ENCODE results near the gene GOT1. TPM values are rescaled to one million over a fixed set of nuclear protein-coding genes. Genes with fewer than 3 reads are reported as not detected.

Gene GOT1
- total RNA-seq, 1 experiment from 2014 or later: 32.6 TPM

DNA sequence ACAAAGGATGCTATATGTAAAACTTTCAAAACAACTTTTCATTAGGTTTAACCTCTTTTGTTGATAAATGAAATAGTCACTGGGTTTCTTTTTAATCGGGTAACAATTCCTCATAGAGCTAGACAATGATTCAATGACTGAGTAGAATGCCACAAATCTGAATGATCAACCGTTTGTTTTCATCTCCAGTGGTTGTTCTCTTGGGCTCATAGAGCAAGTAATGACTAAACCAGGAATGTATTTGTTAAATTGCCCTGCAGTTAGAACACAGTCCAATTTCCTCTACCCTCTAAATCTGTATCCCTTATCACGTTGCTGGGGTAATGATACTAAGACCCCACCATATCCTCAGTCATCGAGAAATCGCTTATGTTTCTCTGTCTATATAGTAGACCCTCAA is 61.3 kb downstream of the GOT1 start:
- Histone ChIP-seq H3K9me3 (ENCODE audit: low read length) (no peaks in the 10 kb centered on the region), H3K79me2 (ENCODE audit: low read length) (no peaks in the 10 kb centered on the region), H3F3A (ENCODE audit: low read length, unreplicated experiment) (no peaks in the 10 kb centered on the region), H3K4me2 (ENCODE audit: low read length) (no peak overlapping the region), H3K36me3 (ENCODE audit: low read depth, low read length) (no peaks in the 10 kb centered on the region), H3K27ac (ENCODE audit: low read length) (no peak overlapping the region), H3K4me1 (ENCODE audit: insufficient read depth, low read length) (peaks cover under 1% of the 10 kb centered on the region; the same call in 1 of the 2 replicates), H2AFZ (ENCODE audit: low read length) (no peak overlapping the region), H3K9me2 (replicated peaks; ENCODE audit: low read length) (no peaks in the 10 kb centered on the region), H3K27me3 (ENCODE audit: low read length) (no peaks in the 10 kb centered on the region), H4K20me1 (ENCODE audit: low read length) (no peaks in the 10 kb centered on the region), H3K9ac (ENCODE audit: low read length) (no peak overlapping the region), H3K4me3 (ENCODE audit: low read length) (no peak overlapping the region)
- POLR2A ChIA-PET (ENCODE audit: unreplicated experiment): no interaction called here
- intact Hi-C loops (cut with micrococcal nuclease): no loop called here
- CTCF ChIA-PET: no interaction called here
- no peak for TF ChIP-seq EZH2phosphoT487 (IDR thresholded peaks at IDR 0.05; ENCODE audit: borderline replicate concordance, low read length)
- TF ChIP-seq, protein P1, sequence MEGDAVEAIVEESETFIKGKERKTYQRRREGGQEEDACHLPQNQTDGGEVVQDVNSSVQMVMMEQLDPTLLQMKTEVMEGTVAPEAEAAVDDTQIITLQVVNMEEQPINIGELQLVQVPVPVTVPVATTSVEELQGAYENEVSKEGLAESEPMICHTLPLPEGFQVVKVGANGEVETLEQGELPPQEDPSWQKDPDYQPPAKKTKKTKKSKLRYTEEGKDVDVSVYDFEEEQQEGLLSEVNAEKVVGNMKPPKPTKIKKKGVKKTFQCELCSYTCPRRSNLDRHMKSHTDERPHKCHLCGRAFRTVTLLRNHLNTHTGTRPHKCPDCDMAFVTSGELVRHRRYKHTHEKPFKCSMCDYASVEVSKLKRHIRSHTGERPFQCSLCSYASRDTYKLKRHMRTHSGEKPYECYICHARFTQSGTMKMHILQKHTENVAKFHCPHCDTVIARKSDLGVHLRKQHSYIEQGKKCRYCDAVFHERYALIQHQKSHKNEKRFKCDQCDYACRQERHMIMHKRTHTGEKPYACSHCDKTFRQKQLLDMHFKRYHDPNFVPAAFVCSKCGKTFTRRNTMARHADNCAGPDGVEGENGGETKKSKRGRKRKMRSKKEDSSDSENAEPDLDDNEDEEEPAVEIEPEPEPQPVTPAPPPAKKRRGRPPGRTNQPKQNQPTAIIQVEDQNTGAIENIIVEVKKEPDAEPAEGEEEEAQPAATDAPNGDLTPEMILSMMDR (conservative IDR thresholded peaks at IDR 0.05; ENCODE audit: low read depth, low read length): no peak
- no peak for TF ChIP-seq EZH2 (IDR thresholded peaks at IDR 0.05; ENCODE audit: low read length, unreplicated experiment)
- DNase-seq (no peak), ATAC-seq (no peak)
- no TSS peak for BruUV-seq (replicated peaks)

DNA sequence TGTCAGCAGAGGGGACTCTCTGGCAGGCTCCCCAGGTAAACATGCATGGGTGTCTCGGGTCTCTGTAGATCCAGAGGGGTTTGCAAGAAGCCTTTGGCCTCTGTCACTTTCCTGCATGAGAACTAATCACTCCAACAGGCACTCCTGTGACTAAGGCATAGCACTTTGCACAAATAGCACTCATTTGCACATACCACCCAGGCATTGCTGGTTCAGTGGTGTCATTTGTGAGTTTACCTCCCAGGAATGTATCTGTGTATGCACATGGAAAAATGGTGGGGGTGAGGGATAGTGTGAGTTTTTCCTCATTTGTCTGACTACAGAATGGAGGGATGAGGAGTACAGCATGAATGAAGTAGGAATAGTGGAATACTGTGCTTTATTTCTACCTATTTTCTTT is 61.8 kb downstream of the GOT1 start:
- ChIA-PET POLR2A (ENCODE audit: unreplicated experiment) (no interaction called here), CTCF (no interaction called here)
- ATAC-seq (no peak), DNase-seq (no peak)
- BruUV-seq (replicated peaks): no TSS peak
- Histone ChIP-seq H3K27ac (ENCODE audit: low read length) (no peak overlapping the region), H3F3A (ENCODE audit: low read length, unreplicated experiment) (no peaks in the 10 kb centered on the region), H3K79me2 (ENCODE audit: low read length) (no peaks in the 10 kb centered on the region), H3K4me1 (ENCODE audit: insufficient read depth, low read length) (no peaks in the 10 kb centered on the region), H4K20me1 (ENCODE audit: low read length) (no peaks in the 10 kb centered on the region), H3K9me3 (ENCODE audit: low read length) (no peaks in the 10 kb centered on the region), H3K4me2 (ENCODE audit: low read length) (no peak overlapping the region), H3K27me3 (ENCODE audit: low read length) (no peaks in the 10 kb centered on the region), H3K9me2 (replicated peaks; ENCODE audit: low read length) (no peaks in the 10 kb centered on the region), H2AFZ (ENCODE audit: low read length) (no peak overlapping the region), H3K36me3 (ENCODE audit: low read depth, low read length) (no peaks in the 10 kb centered on the region), H3K9ac (ENCODE audit: low read length) (no peak overlapping the region), H3K4me3 (ENCODE audit: low read length) (no peak overlapping the region)
- TF ChIP-seq EZH2 (IDR thresholded peaks at IDR 0.05; ENCODE audit: low read length, unreplicated experiment): no peak
- TF ChIP-seq EZH2phosphoT487 (IDR thresholded peaks at IDR 0.05; ENCODE audit: borderline replicate concordance, low read length): no peak
- TF ChIP-seq, protein P1 (conservative IDR thresholded peaks at IDR 0.05; ENCODE audit: low read depth, low read length): no peak
- intact Hi-C loops (cut with micrococcal nuclease): no loop called here

DNA sequence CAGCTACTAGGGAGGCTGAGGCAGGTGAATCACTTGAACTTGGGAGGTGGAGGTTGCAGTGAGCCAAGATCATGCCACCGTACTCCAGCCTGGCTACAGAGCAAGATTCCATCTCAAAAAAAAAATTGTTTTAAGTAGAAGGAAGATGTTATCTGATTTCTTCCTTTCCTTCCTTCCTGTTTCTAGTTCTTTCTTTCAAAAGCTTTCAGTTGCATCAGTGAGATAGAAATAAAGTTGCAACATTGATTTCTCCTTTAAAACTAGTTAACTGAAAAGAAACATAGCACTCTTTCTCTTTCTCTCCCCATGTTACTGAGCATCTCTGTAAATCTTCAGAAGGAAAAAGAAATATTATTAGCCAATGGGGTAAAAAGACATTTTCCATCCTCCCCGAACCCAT is 63.8 kb downstream of the GOT1 start:
- CTCF ChIA-PET: no interaction called here

More for the DNA sequence above, 63.8 kb downstream of the GOT1 start:
- Histone ChIP-seq H3K36me3 (ENCODE audit: low read depth, low read length) (no peaks in the 10 kb centered on the region), H3F3A (ENCODE audit: low read length, unreplicated experiment) (no peaks in the 10 kb centered on the region), H3K9me2 (replicated peaks; ENCODE audit: low read length) (no peaks in the 10 kb centered on the region), H3K9ac (ENCODE audit: low read length) (no peak overlapping the region), H3K9me3 (ENCODE audit: low read length) (no peaks in the 10 kb centered on the region), H2AFZ (ENCODE audit: low read length) (no peak overlapping the region), H3K27ac (ENCODE audit: low read length) (no peak overlapping the region), H4K20me1 (ENCODE audit: low read length) (no peaks in the 10 kb centered on the region), H3K4me2 (ENCODE audit: low read length) (no peak overlapping the region), H3K27me3 (ENCODE audit: low read length) (no peaks in the 10 kb centered on the region), H3K4me3 (ENCODE audit: low read length) (no peak overlapping the region), H3K4me1 (ENCODE audit: insufficient read depth, low read length) (no peaks in the 10 kb centered on the region), H3K79me2 (ENCODE audit: low read length) (no peaks in the 10 kb centered on the region)
- no TSS peak for BruUV-seq (replicated peaks)
- DNase-seq (no peak), ATAC-seq (no peak)
- POLR2A ChIA-PET (ENCODE audit: unreplicated experiment): no interaction called here
- intact Hi-C loops (cut with micrococcal nuclease): no loop called here
- TF ChIP-seq, protein P1 (conservative IDR thresholded peaks at IDR 0.05; ENCODE audit: low read depth, low read length): no peak
- TF ChIP-seq EZH2phosphoT487 (IDR thresholded peaks at IDR 0.05; ENCODE audit: borderline replicate concordance, low read length) (no peak), EZH2 (IDR thresholded peaks at IDR 0.05; ENCODE audit: low read length, unreplicated experiment) (no peak)
